Stimulated activated naive CD8-positive, alpha-beta T cell treated with anti-CD3 and anti-CD28 coated beads, Interleukin-15, Interleukin-2, amounts not matched to agents 100 U/mL and 50 U/mL, for 24 hours (primary cell): ENCODE data around the gene FBXW4.
A peak's percentile ranks its signal among the peaks of the same experiment; 100 is the strongest.
"Not testable (repeated sequence)": the region's sequence is repeated elsewhere in the genome, so short reads cannot be mapped to it uniquely, and the experiment has no call there.

Source experiments
- ATAC-seq: fragments of 150-1000 bp; cut with Tn5 transposase; one replicate; pipeline ENCODE4 v1.10.0; 2021
- DNase-seq: peaks from one replicate; pipeline ENCODE4 v3.0.0; 2021

Gene FBXW4

GRCh38 chr10:101617102-101617823 is 77.7 kb downstream of the FBXW4 start:
- DNase-seq (no peak), ATAC-seq (no peak)

DNA sequence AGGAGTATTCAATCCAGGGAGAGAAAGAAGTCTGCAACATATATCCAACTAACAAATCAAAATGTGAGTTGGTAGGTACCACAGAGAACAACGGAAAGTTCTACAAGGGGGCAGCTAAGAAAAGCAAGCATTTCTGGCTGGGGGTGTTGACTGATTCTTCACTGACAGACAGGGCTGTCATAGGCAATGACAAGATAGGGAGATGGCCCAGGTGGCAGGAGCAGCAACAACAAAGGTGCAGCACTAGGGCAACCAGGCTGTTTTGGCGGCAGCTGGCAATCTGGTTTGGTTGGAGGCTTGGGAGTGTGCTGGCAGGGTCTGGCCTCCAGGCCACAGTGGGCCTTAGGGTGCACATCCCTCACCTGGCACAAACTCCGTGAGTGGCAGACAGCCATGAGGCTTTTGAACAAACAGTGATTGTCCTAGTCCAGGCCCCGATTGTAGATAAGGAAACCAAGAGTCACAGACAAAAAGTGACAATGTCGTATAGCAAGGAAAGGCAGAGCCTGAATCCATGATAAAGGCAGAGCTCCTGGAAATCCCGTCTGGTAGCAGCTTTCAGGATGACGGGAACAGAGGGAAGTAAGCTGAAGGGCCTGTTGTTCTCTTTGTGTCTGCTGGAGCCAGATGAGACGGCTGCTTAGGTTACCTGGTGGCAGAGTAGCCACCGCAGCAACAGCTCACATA is 78.4 kb downstream of the FBXW4 start:
- no peak for ATAC-seq
- no peak for DNase-seq

DNA sequence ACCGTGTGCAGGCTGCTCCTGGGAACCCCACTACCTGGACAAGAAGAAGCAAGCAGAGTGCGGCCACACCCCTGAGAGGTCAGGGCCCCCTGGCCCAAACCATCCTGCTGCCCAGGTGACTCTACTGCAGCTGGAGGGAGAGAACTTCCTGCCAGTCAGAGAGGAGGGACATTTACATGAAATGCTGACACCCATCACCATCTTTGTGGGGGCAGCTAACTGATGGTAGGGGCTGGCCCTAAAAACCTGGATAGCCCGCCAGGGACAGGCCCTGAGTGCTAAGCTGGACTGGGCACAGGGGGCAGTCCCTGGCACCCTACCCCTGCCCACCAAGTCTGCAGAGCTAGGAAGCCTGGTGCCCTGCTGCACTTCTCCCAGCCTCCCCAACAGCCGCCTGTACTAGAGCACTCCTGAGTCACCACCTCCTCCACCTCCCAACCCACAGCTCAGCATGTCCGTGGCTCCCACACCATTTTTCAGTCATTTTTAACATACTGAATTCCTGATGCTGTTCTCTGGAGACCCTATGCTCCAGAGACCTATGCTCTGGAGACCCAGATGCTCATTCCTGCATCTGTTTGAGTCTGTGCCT is 79.3 kb downstream of the FBXW4 start:
- no peak for ATAC-seq

DNA sequence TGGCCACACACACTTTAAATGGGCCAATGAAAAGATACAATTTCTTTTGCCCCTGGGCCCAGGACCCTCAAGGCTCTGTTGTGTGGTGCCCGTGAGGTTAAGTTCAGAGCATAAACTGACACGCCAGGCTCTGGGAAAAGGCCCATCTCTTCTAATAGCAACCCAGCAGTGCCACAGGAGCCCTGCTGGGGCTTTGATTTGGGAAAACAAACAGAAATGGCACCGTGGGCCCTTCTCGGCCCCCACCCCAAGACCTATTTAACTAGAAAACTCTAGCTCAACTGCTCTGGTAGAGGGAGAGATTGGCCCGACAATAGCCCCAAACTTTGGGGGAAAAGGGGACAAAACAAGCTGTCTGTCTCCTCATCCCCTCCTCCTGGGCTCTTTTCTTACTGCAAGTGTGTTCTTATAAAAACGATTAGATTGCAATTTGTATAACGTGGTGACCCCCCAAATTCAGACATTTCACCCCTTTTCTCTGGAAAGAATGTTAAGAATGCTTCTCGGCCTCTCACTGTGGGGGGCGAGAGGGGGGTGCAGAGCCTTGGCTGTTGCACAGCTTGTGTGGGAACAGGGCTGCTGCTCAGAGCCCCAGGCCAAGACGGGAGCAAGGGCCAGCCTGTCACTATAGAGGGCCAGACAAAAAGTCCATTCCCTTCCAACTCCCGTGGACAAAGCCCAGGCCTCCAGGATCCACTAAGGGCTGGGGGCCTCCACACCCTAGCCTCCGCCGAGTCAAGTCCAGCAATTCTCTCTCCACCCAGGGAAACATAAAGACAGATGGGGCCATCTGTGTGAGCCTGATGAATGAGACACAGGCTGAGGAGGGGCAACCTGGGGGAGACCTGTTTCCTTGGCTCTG is 80.1 kb downstream of the FBXW4 start:
- no peak for ATAC-seq

More for the DNA sequence above, 79.3 kb downstream of the FBXW4 start:
- no peak for DNase-seq

GRCh38 chr10:101613646-101614045 is 81.3 kb downstream of the FBXW4 start:
- no peak for DNase-seq
- ATAC-seq, result no peak

More for the DNA sequence above, 80.1 kb downstream of the FBXW4 start:
- DNase-seq, result no peak

DNA sequence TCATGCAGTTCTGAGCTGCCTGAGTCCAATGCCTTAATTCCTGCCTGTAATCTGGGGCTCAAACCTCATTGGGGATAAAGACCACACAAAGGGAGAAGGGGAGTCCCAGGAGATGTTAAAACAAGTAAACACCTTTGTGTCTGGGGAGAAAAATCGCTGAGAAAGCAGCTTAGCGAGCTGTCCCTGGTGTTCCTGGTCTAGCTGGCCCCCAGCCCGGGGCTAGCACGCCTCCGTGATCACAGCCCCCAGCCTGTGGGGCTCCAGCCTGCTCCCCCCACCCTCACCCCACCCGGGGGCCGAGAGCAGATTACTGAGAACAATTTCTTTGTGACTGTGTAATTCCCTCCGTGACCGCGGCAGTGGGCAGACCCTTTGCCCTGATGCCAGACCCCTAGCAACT is 82.1 kb downstream of the FBXW4 start:
- no peak for DNase-seq
- no peak for ATAC-seq

DNA sequence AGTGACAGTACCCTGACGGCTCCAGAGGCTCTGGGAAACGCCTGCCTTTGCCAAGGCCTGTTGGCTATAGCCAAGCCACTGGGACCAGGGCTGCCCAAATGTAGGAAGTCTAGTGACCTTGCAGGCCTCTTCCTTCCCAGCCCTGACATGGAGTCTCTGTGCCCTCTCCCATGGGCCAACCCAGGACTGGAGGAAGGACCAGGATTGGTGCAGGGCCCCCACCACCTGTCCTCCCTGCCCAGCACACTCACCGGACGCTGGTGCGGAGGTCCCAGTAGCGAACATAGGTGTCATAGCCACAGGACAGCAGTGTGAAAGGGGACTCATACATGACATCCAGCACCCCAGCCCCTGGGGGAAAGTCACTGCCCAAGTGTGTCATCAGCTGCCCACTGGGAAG is 82.9 kb downstream of the FBXW4 start:
- no peak for DNase-seq

GRCh38 chr10:101611096-101611905 is 83.7 kb downstream of the FBXW4 start:
- ATAC-seq (peak; percentile 54), DNase-seq (peak; percentile 27)

More for the DNA sequence above, 82.9 kb downstream of the FBXW4 start:
- no peak for ATAC-seq

DNA sequence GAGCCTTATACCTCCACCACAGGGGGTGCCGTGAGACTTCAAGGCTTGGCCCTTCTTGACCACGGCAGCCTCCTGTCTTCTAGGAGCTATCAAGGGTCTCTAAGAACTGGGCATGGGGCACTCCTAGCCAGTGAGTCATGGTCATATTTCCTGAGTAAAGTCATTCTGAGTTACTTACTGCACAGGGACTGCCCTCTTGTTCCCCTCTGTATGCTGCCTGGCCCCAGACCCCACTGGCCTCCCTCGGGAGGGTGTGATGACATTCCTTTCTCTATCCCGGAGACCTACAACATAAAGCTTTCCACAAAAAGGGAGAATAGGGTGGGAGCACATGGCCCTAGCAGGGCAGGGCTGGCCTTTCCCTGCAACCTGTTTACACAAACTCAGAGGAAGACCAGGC is 85.5 kb downstream of the FBXW4 start:
- ATAC-seq (no peak), DNase-seq (no peak)

DNA sequence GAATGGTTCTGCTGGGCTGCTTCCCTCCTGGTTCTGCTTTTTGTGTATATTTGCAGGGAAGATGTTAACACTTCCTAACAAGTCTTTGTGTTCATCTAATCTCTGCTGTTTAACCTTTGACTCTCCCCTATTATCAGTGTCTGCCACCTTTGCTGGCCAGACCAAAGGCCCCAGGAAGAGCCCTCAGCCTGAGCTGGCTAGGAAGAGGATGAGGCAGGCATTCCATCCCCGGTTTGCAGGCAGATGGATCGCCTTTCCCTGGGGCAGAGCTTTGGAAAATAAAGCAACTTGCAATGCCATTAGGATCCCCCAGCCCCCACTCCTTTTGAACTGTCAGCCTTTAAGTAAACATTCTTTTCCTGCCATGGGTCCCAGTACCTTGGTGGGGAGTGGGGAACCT is 87.8 kb downstream of the FBXW4 start:
- DNase-seq (no peak), ATAC-seq (no peak)

DNA sequence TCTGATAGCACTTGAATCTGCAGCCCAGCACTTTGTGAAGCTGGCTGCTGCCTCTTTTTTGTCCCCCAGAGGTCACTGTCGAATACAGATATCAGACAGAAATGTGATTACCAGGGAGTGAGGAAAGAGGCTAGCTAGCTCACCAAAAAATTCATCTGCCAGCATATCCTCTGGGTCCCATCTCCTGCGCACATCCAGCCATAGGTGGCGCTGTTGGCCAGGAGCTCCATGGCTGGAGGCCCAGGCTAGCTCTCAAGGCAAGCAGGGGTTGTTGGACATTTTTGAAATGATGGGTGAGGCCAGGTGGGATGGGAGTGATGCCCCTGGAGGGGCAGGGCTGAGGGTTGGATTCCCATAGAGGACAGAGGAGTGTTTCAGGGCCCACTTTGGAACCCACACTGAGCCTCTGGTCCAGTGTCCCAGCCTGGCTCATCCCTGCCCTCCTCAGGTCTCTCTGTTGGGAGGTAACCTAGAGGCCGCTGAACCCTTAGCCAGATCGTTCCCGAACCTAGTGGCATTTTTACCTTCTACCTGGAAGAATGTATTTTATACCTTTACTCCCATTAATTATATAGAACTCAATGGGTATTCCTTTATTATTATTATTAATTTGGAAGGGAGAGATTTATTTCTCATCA is 92.1 kb downstream of the FBXW4 start:
- ATAC-seq, result peak; percentile 88
- DNase-seq, result peak; percentile 84

GRCh38 chr10:101601541-101601940 is 93.4 kb downstream of the FBXW4 start:
- DNase-seq (no peak), ATAC-seq (no peak)

GRCh38 chr10:101597091-101597900 is 97.7 kb downstream of the FBXW4 start:
- ATAC-seq, result no peak
- DNase-seq, result no peak

- DNase-seq (no peak), ATAC-seq (no peak)
Observed at GRCh38 chr10:101595591-101596433, 99.2 kb downstream of the FBXW4 start.

DNA sequence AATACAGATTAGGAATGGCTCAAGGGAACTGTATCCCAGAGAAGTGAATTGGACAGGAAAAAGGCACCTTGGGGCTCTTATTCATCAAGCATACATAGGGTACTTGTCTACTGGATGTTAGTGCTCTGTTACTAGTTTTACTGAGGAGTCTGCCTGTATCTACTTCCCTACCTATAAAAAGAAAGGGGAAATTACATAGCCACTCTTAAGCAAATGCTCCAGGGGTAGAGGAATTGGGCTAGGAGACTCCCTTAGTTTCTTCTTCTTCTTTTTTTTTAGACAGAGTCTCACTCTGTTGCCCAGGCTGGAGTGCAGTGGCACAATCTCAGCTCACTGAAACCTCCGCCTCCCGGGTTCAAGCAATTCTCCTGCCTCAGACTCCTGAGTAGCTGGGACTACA is 101.6 kb downstream of the FBXW4 start:
- not testable (repeated sequence) for DNase-seq, ATAC-seq

DNA sequence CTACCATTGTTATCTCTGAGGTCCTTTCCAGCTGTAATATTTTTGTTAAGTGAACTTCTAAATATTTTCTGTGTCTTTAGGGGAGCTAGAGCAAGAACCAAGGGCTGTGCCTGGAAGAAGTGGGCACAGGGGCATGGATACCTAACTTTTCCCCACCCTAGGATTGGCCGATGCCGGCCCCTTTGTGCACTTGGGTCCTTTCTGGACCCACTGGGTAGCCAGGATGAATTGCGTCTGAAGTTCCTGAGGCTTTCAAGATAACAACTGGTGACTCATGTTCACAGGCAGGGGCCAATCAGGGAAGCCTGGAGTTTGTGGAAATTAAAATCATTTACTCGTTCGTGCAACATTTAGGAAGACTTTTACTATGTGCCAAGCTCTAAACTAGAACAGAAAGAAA is 106.1 kb downstream of the FBXW4 start:
- DNase-seq, result no peak
- ATAC-seq, result no peak

- peak; percentile 97 for ATAC-seq
- peak; percentile 97 for DNase-seq
Observed at GRCh38 chr10:101587725-101588653, 107.0 kb downstream of the FBXW4 start, which contains the start of the genes DPCD and POLL. DPCD (plus strand) TSS chr10:101588321; CDS start chr10:101588337, 16 bp downstream. POLL (minus strand) TSS chr10:101588257; CDS start chr10:101587360, 897 bp downstream.

GRCh38 chr10:101585841-101586240 is 109.1 kb downstream of the FBXW4 start:
- no peak for DNase-seq
- no peak for ATAC-seq
